GM19035 (cell line): ENCODE measurements around the gene ZFAND4.
"Not testable (repeated sequence)": the region's sequence is repeated elsewhere in the genome, so short reads cannot be mapped to it uniquely, and the experiment has no call there.

ENCODE experiments used
- ATAC-seq: cut with Tn5 transposase; IDR thresholded peaks from one replicate; pipeline ENCODE4 v1.9.1; 2021; ENCODE audit not compliant: unreplicated experiment

Gene ZFAND4

GRCh38 chr10:45592432-45592831, 80.1 kb downstream of the ZFAND4 start:
- no peak for ATAC-seq

GRCh38 chr10:45591280-45591679, 81.3 kb downstream of the ZFAND4 start:
- no peak for ATAC-seq

- no peak for ATAC-seq
Measured at GRCh38 chr10:45589868-45590267, 82.7 kb downstream of the ZFAND4 start.

GRCh38 chr10:45589009-45589408, 83.6 kb downstream of the ZFAND4 start:
- no peak for ATAC-seq

GRCh38 chr10:45586028-45586824, 86.3 kb downstream of the ZFAND4 start:
- no peak for ATAC-seq

GRCh38 chr10:45585131-45585530, 87.4 kb downstream of the ZFAND4 start:
- ATAC-seq, result no peak

- ATAC-seq, result no peak
Measured at GRCh38 chr10:45582386-45582781, 90.2 kb downstream of the ZFAND4 start.

GRCh38 chr10:45581582-45582385, 90.8 kb downstream of the ZFAND4 start:
- ATAC-seq, result no peak

- ATAC-seq, result peak; percentile 26
Measured at GRCh38 chr10:45581216-45581549, 91.4 kb downstream of the ZFAND4 start.

- peak; percentile 61 for ATAC-seq
Measured at GRCh38 chr10:45580371-45581215, 92.0 kb downstream of the ZFAND4 start.

GRCh38 chr10:45578384-45578971, 94.1 kb downstream of the ZFAND4 start:
- no peak for ATAC-seq

- ATAC-seq, result no peak
Measured at GRCh38 chr10:45575966-45576597, 96.5 kb downstream of the ZFAND4 start.

- not testable (repeated sequence) for ATAC-seq
Measured at GRCh38 chr10:45575032-45575761, 97.4 kb downstream of the ZFAND4 start.

GRCh38 chr10:45569471-45569870, 103.1 kb downstream of the ZFAND4 start:
- ATAC-seq, result no peak

- no peak for ATAC-seq
Measured at GRCh38 chr10:45566415-45566814, 106.2 kb downstream of the ZFAND4 start.
